MM.1S (cell line): ENCODE measurements around the gene SERP2.
"Not testable (repeated sequence)": the region's sequence is repeated elsewhere in the genome, so short reads cannot be mapped to it uniquely, and the experiment has no call there.

Experiments used
- DNase-seq: peaks from one replicate; pipeline ENCODE4 v3.0.0-alpha.2; 2015
- H2AFZ ChIP-seq: fragments of 300-600 bp; sonication (generic); 2 replicates; pipeline ENCODE4 v1.6.0; 2016; ENCODE audit warnings: antibody characterized with exemption, low read length
- H3F3A ChIP-seq: fragments of 300-600 bp; sonication (generic); 2 replicates; pipeline ENCODE4 v1.6.1; 2016; ENCODE audit warnings: mild to moderate bottlenecking, antibody characterized with exemption, low read length, moderate library complexity, mixed read lengths; ENCODE audit not compliant: insufficient read depth
- H3K27ac ChIP-seq: fragments of 300-600 bp; sonication (generic); 2 replicates; pipeline ENCODE4 v1.5.1; 2016; ENCODE audit warnings: mild to moderate bottlenecking, low read length
- H3K27me3 ChIP-seq: fragments of 300-600 bp; sonication (generic); replicated peaks from 2 replicates; pipeline ENCODE4 v1.6.0; 2016; ENCODE audit warnings: low read length; ENCODE audit not compliant: insufficient read depth
- H3K36me3 ChIP-seq: fragments of 300-600 bp; sonication (generic); replicated peaks from 2 replicates; pipeline ENCODE4 v1.6.1; 2016; ENCODE audit warnings: mild to moderate bottlenecking, low read length, mixed read lengths; ENCODE audit not compliant: insufficient read depth
- H3K4me1 ChIP-seq: fragments of 300-600 bp; sonication (generic); 2 replicates; pipeline ENCODE4 v1.6.1; 2016; ENCODE audit warnings: low read length, mixed read lengths
- H3K4me2 ChIP-seq: fragments of 300-600 bp; sonication (generic); 2 replicates; pipeline ENCODE4 v1.6.0; 2016; ENCODE audit warnings: low read depth, low read length
- H3K4me3 ChIP-seq: fragments of 300-600 bp; sonication (generic); 2 replicates; pipeline ENCODE4 v1.5.1; 2016; ENCODE audit warnings: low read length, mixed read lengths
- H3K79me2 ChIP-seq: fragments of 300-600 bp; sonication (generic); 2 replicates; pipeline ENCODE4 v1.6.1; 2016; ENCODE audit warnings: mixed run types, low read length, mixed read lengths
- H3K9ac ChIP-seq: fragments of 300-600 bp; sonication (generic); 2 replicates; pipeline ENCODE4 v1.6.1; 2016; ENCODE audit warnings: low read length, mixed read lengths
- H3K9me2 ChIP-seq: fragments of 300-600 bp; sonication (generic); replicated peaks from 2 replicates; pipeline ENCODE4 v1.6.1; 2016; ENCODE audit warnings: mild to moderate bottlenecking, low read length, mixed read lengths; ENCODE audit not compliant: insufficient read depth
- H3K9me3 ChIP-seq: fragments of 300-600 bp; sonication (generic); replicated peaks from 2 replicates; pipeline ENCODE4 v1.6.1; 2016; ENCODE audit warnings: mild to moderate bottlenecking, low read length, mixed read lengths; ENCODE audit not compliant: insufficient read depth
- H4K20me1 ChIP-seq: fragments of 300-600 bp; sonication (generic); 2 replicates; pipeline ENCODE4 v1.6.1; 2016; ENCODE audit warnings: mild to moderate bottlenecking, low read length, moderate library complexity, mixed read lengths; ENCODE audit not compliant: insufficient read depth
- CTCF ChIP-seq: fragments of 300-600 bp; sonication (generic); IDR thresholded peaks from 2 replicates; pipeline ENCODE4 v1.5.1; 2016; ENCODE audit warnings: antibody characterized with exemption, low read length, mixed read lengths
- EZH2 ChIP-seq: fragments of 300-600 bp; sonication (generic); optimal IDR thresholded peaks from 2 replicates; pipeline ENCODE3; 2017; ENCODE audit warnings: low read depth, mild to moderate bottlenecking, antibody characterized with exemption, low read length, mixed read lengths
- EZH2phosphoT487 ChIP-seq: fragments of 300-600 bp; sonication (generic); IDR thresholded peaks from 2 replicates; pipeline ENCODE4 v1.6.1; 2018; ENCODE audit warnings: antibody characterized with exemption, low read length

SERP2 gene

GRCh38 chr13:44373601-44374347 lies at the start of gene SERP2:
Gene SERP2, plus strand, starts transcription at chr13:44373824. Its CDS starts 202 bp downstream, at chr13:44374026.
- Histone ChIP-seq H3K4me3 (no peak within 1 kb of the TSS), H3K36me3 (no peaks in the 10 kb centered on the region), H3K4me2 (no peak within 1 kb of the TSS), H3K9me3 (no peaks in the 10 kb centered on the region), H3K9ac (no peak within 1 kb of the TSS), H3F3A (no peaks in the 10 kb centered on the region), H4K20me1 (no peaks in the 10 kb centered on the region), H2AFZ (no peak within 1 kb of the TSS), H3K9me2 (no peaks in the 10 kb centered on the region), H3K79me2 (no peaks in the 10 kb centered on the region), H3K27ac (no peak within 1 kb of the TSS), H3K4me1 (no peaks in the 10 kb centered on the region), H3K27me3 (no peaks in the 10 kb centered on the region)
- DNase-seq: no peak
- no peak for TF ChIP-seq EZH2
- no peak for TF ChIP-seq EZH2phosphoT487
- TF ChIP-seq CTCF: no peak

GRCh38 chr13:44326961-44327360 lies 46.7 kb upstream of the SERP2 start:
- Histone ChIP-seq H3F3A (no peaks in the 10 kb centered on the region), H3K9ac (no peak overlapping the region), H3K27ac (no peak overlapping the region), H3K9me3 (no peaks in the 10 kb centered on the region), H3K36me3 (no peaks in the 10 kb centered on the region), H3K4me2 (no peak overlapping the region), H2AFZ (no peak overlapping the region), H3K4me3 (no peak overlapping the region), H3K9me2 (no peaks in the 10 kb centered on the region), H4K20me1 (no peaks in the 10 kb centered on the region), H3K4me1 (no peaks in the 10 kb centered on the region), H3K79me2 (no peaks in the 10 kb centered on the region), H3K27me3 (no peaks in the 10 kb centered on the region)
- no peak for DNase-seq
- no peak for TF ChIP-seq EZH2phosphoT487
- no peak for TF ChIP-seq EZH2
- no peak for TF ChIP-seq CTCF

GRCh38 chr13:44329041-44329440 lies 44.6 kb upstream of the SERP2 start:
- H3K9me2 ChIP-seq, H3K79me2 ChIP-seq, H3K27me3 ChIP-seq, H3K4me3 ChIP-seq, H3K4me1 ChIP-seq, H4K20me1 ChIP-seq, H3K9me3 ChIP-seq, H3K36me3 ChIP-seq, H3F3A ChIP-seq, DNase-seq, H3K27ac ChIP-seq, H3K9ac ChIP-seq, H3K4me2 ChIP-seq, H2AFZ ChIP-seq: not testable (repeated sequence)

- Histone ChIP-seq H3K27ac (no peak overlapping the region), H2AFZ (no peak overlapping the region), H3K9me3 (no peaks in the 10 kb centered on the region), H4K20me1 (no peaks in the 10 kb centered on the region), H3K36me3 (no peaks in the 10 kb centered on the region), H3F3A (no peaks in the 10 kb centered on the region), H3K79me2 (no peaks in the 10 kb centered on the region), H3K9ac (no peak overlapping the region), H3K4me1 (no peaks in the 10 kb centered on the region), H3K4me2 (no peak overlapping the region), H3K27me3 (no peaks in the 10 kb centered on the region), H3K4me3 (no peak overlapping the region), H3K9me2 (no peaks in the 10 kb centered on the region)
- TF ChIP-seq EZH2 (no peak), CTCF (no peak), EZH2phosphoT487 (no peak)
- no peak for DNase-seq
Measured at GRCh38 chr13:44329909-44330545, 43.6 kb upstream of the SERP2 start.
